CD4-positive, alpha-beta T cell (primary cell): ENCODE data around the gene IL36A. TPM values are rescaled to one million over a fixed set of nuclear protein-coding genes. Genes with fewer than 3 reads are reported as not detected.
A peak's percentile ranks its signal among the peaks of the same experiment; 100 is the strongest.

Source experiments
- ATAC-seq: fragments of 200-7000 bp; cut with Tn5 transposase; one replicate; pipeline ENCODE4 v1.10.0; 2022; ENCODE audit warnings: mild to moderate bottlenecking; ENCODE audit not compliant: poor library complexity
- CTCF ChIA-PET: fragments of 350-600 bp; sonication (Branson Sonifier 250); formaldehyde crosslinking; loops from one replicate; lab custom pipeline; 2021; ENCODE audit warnings: antibody characterized with exemption, inconsistent platforms; lab: Charles Lee
- POLR2A ChIA-PET: fragments of 350-600 bp; sonication (Branson Sonifier 250); formaldehyde crosslinking; loops from one replicate; lab custom pipeline; 2021; ENCODE audit warnings: antibody characterized with exemption, inconsistent platforms; lab: Charles Lee
- DNase-seq, 14 experiments: peaks; one replicate each; pipeline ENCODE4 v3.0.0-alpha.2; 2013 to 2020; ENCODE audit warnings: mixed read lengths in 2 of 14
- H3K27ac ChIP-seq, 2 donors: one replicate each; pipeline versions ENCODE4 v1.5.1 to v1.7.0; 2013; ENCODE audit warnings: low read length in 2 of 2, low read depth in 1 of 2, mild to moderate bottlenecking in 1 of 2
- H3K27me3 ChIP-seq, 2 experiments: 1 replicate in 1 of 2; 2 replicates in 1 of 2; pipeline versions ENCODE4 v1.6.1 to v1.7.0; 2013; ENCODE audit warnings: low read length in 2 of 2, control low read depth in 1 of 2, mild to moderate bottlenecking in 1 of 2, moderate library complexity in 1 of 2; ENCODE audit not compliant: insufficient read depth in 2 of 2, control insufficient read depth in 1 of 2
- H3K36me3 ChIP-seq: one replicate; pipeline ENCODE4 v1.6.1; 2013; ENCODE audit warnings: low read length, control low read depth; ENCODE audit not compliant: insufficient read depth
- H3K4me1 ChIP-seq: one replicate; pipeline ENCODE4 v1.6.1; 2013; ENCODE audit warnings: low read length, control low read depth; ENCODE audit not compliant: insufficient read depth
- H3K4me3 ChIP-seq: one replicate; pipeline ENCODE4 v1.5.1; 2013; ENCODE audit warnings: mild to moderate bottlenecking, low read length, moderate library complexity
- H3K9me3 ChIP-seq, 2 experiments: 1 replicate in 1 of 2; 2 replicates in 1 of 2; pipeline versions ENCODE4 v1.6.1 to v1.7.0; 2013; ENCODE audit warnings: low read length in 2 of 2, mild to moderate bottlenecking in 2 of 2, control low read depth in 1 of 2, moderate library complexity in 1 of 2; ENCODE audit not compliant: control insufficient read depth in 1 of 2, insufficient read depth in 1 of 2
- H3K27ac Mint-ChIP-seq: one replicate; pipeline ENCODE4 v1.8.0; 2020; ENCODE audit warnings: mixed read lengths
- H3K27me3 Mint-ChIP-seq: one replicate; pipeline ENCODE4 v1.8.0; 2021; ENCODE audit warnings: mixed read lengths
- H3K36me3 Mint-ChIP-seq: one replicate; pipeline ENCODE4 v1.8.0; 2021; ENCODE audit warnings: low read depth, mixed read lengths
- H3K4me1 Mint-ChIP-seq: one replicate; pipeline ENCODE4 v1.8.0; 2021; ENCODE audit warnings: low read depth, mixed read lengths
- H3K4me3 Mint-ChIP-seq: one replicate; pipeline ENCODE4 v1.8.0; 2020; ENCODE audit warnings: mild to moderate bottlenecking, mixed read lengths
- H3K9me3 Mint-ChIP-seq: one replicate; pipeline ENCODE4 v1.8.0; 2020; ENCODE audit warnings: mixed read lengths
- intact Hi-C, 2 experiments: fragments of 100-400 bp; cut with DNase I in 1 of 2; cut with micrococcal nuclease in 1 of 2; formaldehyde crosslinking; loops; one replicate each; pipeline versions ENCODE4 v1.15.1 to v1.9.0; 2023 to 2025; cut with DNase I, micrococcal nuclease
- total RNA-seq, 174 experiments: library from RNA in 2 of 174; stranded (reverse) in 2 of 174; gene quantifications; one replicate each; pipeline ENCODE4 v1.2.3 and lab custom pipeline; 2021 to 2026
- TF ChIP-seq, protein P1 (sequence below): fragments of 200-600 bp; IDR thresholded peaks from one replicate; pipeline ENCODE4 v1.8.0; 2022; ENCODE audit warnings: antibody characterized with exemption, mild to moderate bottlenecking

IL36A gene
- total RNA-seq, 2 experiments from 2014 or later = 0.47 TPM; not detected in 1

DNA sequence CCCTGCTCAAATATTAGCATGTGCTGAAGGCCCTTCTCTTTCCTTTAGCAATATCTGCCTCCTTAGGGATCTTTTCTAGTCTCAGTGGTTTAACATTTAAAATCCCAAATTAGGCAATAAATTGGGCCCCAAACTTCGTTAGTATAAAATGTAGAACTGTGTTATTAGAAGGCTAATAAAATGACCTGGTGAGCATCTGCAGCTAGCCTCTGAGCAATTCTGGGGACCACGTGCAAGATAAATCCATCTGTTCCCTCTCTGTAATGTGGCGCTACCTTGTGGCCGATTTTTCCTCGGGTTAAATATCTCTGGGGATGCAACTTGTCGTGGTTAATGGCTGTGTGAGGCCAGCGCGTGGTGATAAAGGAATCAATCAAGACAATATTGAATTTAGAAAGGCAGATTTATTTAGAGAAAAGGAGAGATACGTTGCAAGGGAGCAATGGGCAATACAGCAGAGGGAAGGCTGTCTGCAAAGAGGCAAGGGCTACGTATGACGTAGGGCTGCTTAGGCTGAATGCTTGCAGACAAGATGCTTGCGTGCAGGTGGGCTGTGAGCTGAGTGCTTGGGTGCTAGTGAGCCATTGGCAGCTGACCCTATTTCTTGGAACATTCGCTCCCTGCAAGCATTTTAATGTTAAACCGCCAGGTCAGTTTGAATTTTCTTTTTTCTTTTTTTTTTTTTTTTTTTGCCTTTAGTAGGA is 46.0 kb upstream of the IL36A start:
- Histone ChIP-seq H3K27ac (no peak overlapping the region), H3K27me3 (peaks cover 0 to 3% of the 10 kb centered on the region in 2 experiments), H3K36me3 (no peaks in the 10 kb centered on the region), H3K4me1 (no peaks in the 10 kb centered on the region), H3K4me3 (no peak overlapping the region), H3K9me3 (no peaks in the 10 kb centered on the region)
- intact Hi-C loops = loop anchor here (1.0 to 2.0 kb wide), 3 partner anchors 206 to 359 kb away; no protein-coding TSS in a partner anchor
- no peak for DNase-seq
- TF ChIP-seq, protein P1, sequence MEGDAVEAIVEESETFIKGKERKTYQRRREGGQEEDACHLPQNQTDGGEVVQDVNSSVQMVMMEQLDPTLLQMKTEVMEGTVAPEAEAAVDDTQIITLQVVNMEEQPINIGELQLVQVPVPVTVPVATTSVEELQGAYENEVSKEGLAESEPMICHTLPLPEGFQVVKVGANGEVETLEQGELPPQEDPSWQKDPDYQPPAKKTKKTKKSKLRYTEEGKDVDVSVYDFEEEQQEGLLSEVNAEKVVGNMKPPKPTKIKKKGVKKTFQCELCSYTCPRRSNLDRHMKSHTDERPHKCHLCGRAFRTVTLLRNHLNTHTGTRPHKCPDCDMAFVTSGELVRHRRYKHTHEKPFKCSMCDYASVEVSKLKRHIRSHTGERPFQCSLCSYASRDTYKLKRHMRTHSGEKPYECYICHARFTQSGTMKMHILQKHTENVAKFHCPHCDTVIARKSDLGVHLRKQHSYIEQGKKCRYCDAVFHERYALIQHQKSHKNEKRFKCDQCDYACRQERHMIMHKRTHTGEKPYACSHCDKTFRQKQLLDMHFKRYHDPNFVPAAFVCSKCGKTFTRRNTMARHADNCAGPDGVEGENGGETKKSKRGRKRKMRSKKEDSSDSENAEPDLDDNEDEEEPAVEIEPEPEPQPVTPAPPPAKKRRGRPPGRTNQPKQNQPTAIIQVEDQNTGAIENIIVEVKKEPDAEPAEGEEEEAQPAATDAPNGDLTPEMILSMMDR = peak; percentile 38
- H3K4me1 Mint-ChIP-seq = no peaks in the 10 kb centered on the region
- no peak for ATAC-seq
- H3K36me3 Mint-ChIP-seq = no peaks in the 10 kb centered on the region
- H3K27ac Mint-ChIP-seq = no peak overlapping the region
- ChIA-PET POLR2A (interaction anchor here (1.3 kb wide), 1 partner anchor 38 kb away, joined by 4 read pairs; no protein-coding TSS in a partner anchor), CTCF (interaction anchor here (0.7 kb wide), 2 partner anchors 8 to 12 kb away, joined by 3 to 6 read pairs; no protein-coding TSS in a partner anchor)
- no peak overlapping the region for H3K4me3 Mint-ChIP-seq
- H3K27me3 Mint-ChIP-seq = no peaks in the 10 kb centered on the region
- H3K9me3 Mint-ChIP-seq = no peaks in the 10 kb centered on the region

DNA sequence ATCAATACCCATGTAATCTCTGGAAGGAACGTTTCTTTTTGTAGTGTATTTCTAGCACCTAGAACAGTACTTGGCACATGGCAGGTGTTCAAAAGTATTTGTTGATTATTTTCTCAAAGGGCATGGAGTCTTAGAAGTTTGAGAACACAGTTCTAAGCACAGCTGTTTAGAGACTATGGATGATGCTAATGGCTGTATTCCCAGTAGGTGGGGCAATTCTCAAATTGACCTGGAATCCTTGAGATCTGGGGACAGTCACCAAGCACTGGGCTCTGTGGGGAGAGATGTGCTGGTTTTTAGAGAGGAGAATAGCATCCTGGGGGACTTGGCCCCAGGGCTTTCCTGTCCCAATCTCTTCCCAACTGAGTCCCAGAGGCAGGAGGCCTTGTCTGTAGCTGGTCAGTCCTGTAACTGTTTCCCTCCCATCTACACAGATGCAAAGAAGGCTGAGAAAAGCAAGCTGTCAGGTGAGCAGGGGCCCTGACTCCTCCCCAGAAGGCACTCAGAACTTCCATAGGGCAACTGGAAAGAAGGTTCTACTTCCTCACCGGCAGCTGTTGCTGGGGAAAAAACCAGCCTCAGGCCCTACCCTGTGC is 44.9 kb upstream of the IL36A start:
- H3K36me3 ChIP-seq = no peaks in the 10 kb centered on the region
- peaks cover 0 to 3% of the 10 kb centered on the region in 2 experiments for H3K27me3 ChIP-seq
- H3K27ac Mint-ChIP-seq = no peak overlapping the region
- H3K4me3 ChIP-seq = no peak overlapping the region
- H3K27me3 Mint-ChIP-seq = no peaks in the 10 kb centered on the region
- H3K9me3 Mint-ChIP-seq = no peaks in the 10 kb centered on the region
- no peak overlapping the region for H3K4me3 Mint-ChIP-seq
- no peaks in the 10 kb centered on the region for H3K4me1 ChIP-seq
- no peaks in the 10 kb centered on the region for H3K4me1 Mint-ChIP-seq
- intact Hi-C loops = no loop called here
- no peak overlapping the region for H3K27ac ChIP-seq
- CTCF ChIA-PET = no interaction called here
- TF ChIP-seq, protein P1 = no peak
- ATAC-seq (no peak), DNase-seq (no peak)
- no peaks in the 10 kb centered on the region for H3K36me3 Mint-ChIP-seq
- no peaks in the 10 kb centered on the region for H3K9me3 ChIP-seq
- POLR2A ChIA-PET = no interaction called here

DNA sequence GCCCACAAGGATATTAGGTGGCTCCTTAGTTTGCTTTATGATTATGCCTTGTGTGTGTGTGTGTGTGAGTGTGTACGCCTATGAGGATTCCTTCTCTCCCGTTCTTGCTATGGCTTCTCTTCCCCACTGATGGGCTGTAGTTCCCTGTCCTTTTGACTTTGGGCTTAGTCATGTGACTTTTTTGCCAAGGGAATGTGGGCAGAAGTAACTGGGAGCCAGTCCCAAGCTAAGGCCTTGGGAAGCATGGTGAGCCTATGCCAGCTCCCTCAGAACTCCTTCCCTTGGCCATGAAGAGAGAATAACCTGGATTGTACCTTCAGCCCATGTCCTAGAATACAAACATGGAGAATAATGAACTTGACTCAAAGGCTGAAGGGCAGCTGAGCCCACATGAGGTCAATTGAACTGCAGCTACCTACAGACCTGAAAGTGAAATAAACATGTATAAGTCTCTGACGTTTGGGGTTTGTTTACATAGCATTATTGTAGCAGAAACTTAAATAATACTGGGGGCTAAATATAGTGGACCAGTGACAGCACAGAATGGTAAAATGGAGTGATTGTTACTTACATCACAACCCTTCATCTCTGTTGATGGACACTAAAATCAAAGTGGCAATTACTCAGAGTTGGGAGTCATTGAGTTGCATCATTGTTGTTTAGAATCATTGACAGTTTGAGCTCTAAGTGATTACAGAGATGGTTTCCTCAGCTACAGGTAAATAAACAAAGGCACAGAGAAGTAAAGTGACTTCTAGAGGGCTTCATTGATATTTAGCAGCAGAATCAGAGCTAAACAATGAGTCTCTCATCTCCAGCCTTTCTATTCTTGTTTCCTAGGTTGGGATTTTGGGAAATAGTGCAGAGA is 42.7 kb upstream of the IL36A start:
- no peak for ATAC-seq
- H3K27ac ChIP-seq = no peak overlapping the region
- TF ChIP-seq, protein P1 = no peak
- H3K27ac Mint-ChIP-seq = no peak overlapping the region
- no peaks in the 10 kb centered on the region for H3K9me3 ChIP-seq
- no peaks in the 10 kb centered on the region for H3K27me3 Mint-ChIP-seq
- no peaks in the 10 kb centered on the region for H3K4me1 ChIP-seq
- intact Hi-C loops = no loop called here
- ChIA-PET POLR2A (no interaction called here), CTCF (no interaction called here)
- no peaks in the 10 kb centered on the region for H3K27me3 ChIP-seq
- H3K36me3 ChIP-seq = no peaks in the 10 kb centered on the region
- H3K36me3 Mint-ChIP-seq = no peaks in the 10 kb centered on the region
- no peak for DNase-seq
- H3K4me3 Mint-ChIP-seq = no peak overlapping the region
- no peaks in the 10 kb centered on the region for H3K9me3 Mint-ChIP-seq
- no peak overlapping the region for H3K4me3 ChIP-seq
- H3K4me1 Mint-ChIP-seq = no peaks in the 10 kb centered on the region
